ENCODE data around the gene JUP.
A peak's percentile ranks its signal among the peaks of the same experiment; 100 is the strongest.
"Not testable (repeated sequence)": the region's sequence is repeated elsewhere in the genome, so short reads cannot be mapped to it uniquely, and the experiment has no call there.

Gene JUP

GRCh38 chr17:41786227-41787020 is at the start of gene JUP:
JUP (minus strand) TSS chr17:41786711; CDS start chr17:41771854, 14,857 bp downstream.
- Mint-ChIP-seq H3K27ac (peak within 1 kb of the TSS; percentile 91 to 95 (median 95)), H3K9me3 (no peaks in the 10 kb centered on the region), H3K27me3 (ENCODE audit: low read depth) (peaks cover 4% of the 10 kb centered on the region), H3K4me1 (peaks cover 45% of the 10 kb centered on the region), H3K4me3 (peak within 1 kb of the TSS; percentile 85 to 97 (median 94)), H3K36me3 (ENCODE audit: low read depth) (peaks cover 9% of the 10 kb centered on the region)
- peak; percentile 73 to 97 (median 82) for TF ChIP-seq CTCF (IDR thresholded peaks at IDR 0.05; ENCODE audit: unreplicated experiment in 3 of 3)

- no peak for TF ChIP-seq CTCF (IDR thresholded peaks at IDR 0.05; ENCODE audit: unreplicated experiment in 3 of 3)
- H3K4me1 Mint-ChIP-seq: peaks cover 12% of the 10 kb centered on the region
- H3K9me3 Mint-ChIP-seq: no peaks in the 10 kb centered on the region
- peaks cover 25% of the 10 kb centered on the region for H3K36me3 Mint-ChIP-seq (ENCODE audit: low read depth)
- H3K4me3 Mint-ChIP-seq: peak within 1 kb of the TSS; percentile 91 to 93 (median 91)
- no peaks in the 10 kb centered on the region for H3K27me3 Mint-ChIP-seq (ENCODE audit: low read depth)
- peak within 1 kb of the TSS in 2 of 3 experiments; percentile 41 to 76 for H3K27ac Mint-ChIP-seq
Measured at GRCh38 chr17:41835800-41836549, 49.5 kb upstream of the JUP start, which contains the start of gene NT5C3B. NT5C3B (minus strand) TSS chr17:41836232; CDS start chr17:41836193, 39 bp downstream.

GRCh38 chr17:41835214-41835799 is 48.8 kb upstream of the JUP start:
- Mint-ChIP-seq H3K4me1 (peaks cover 12% of the 10 kb centered on the region), H3K27me3 (ENCODE audit: low read depth) (no peaks in the 10 kb centered on the region), H3K4me3 (peak overlapping the region; percentile 91 to 93 (median 91)), H3K27ac (peak overlapping the region in 2 of 3 experiments; percentile 41 to 76), H3K9me3 (no peaks in the 10 kb centered on the region), H3K36me3 (ENCODE audit: low read depth) (peaks cover 31% of the 10 kb centered on the region)
- TF ChIP-seq CTCF (IDR thresholded peaks at IDR 0.05; ENCODE audit: unreplicated experiment in 3 of 3): no peak

GRCh38 chr17:41829961-41830360 is 43.5 kb upstream of the JUP start:
- not testable (repeated sequence) for H3K4me1 Mint-ChIP-seq; H3K4me3 Mint-ChIP-seq; H3K27me3 Mint-ChIP-seq (ENCODE audit: low read depth); H3K9me3 Mint-ChIP-seq; H3K27ac Mint-ChIP-seq
- peaks cover 57% of the 10 kb centered on the region for H3K36me3 Mint-ChIP-seq (ENCODE audit: low read depth)

GRCh38 chr17:41825175-41825845 is 38.8 kb upstream of the JUP start:
- Mint-ChIP-seq H3K4me1 (no peaks in the 10 kb centered on the region), H3K36me3 (ENCODE audit: low read depth) (peaks cover 39% of the 10 kb centered on the region), H3K27me3 (ENCODE audit: low read depth) (no peaks in the 10 kb centered on the region), H3K9me3 (no peaks in the 10 kb centered on the region), H3K4me3 (no peak overlapping the region), H3K27ac (no peak overlapping the region)
- no peak for TF ChIP-seq CTCF (IDR thresholded peaks at IDR 0.05; ENCODE audit: unreplicated experiment in 3 of 3)

GRCh38 chr17:41824086-41824485 is 37.6 kb upstream of the JUP start:
- no peak overlapping the region for H3K4me3 Mint-ChIP-seq
- no peak overlapping the region for H3K27ac Mint-ChIP-seq
- no peak for TF ChIP-seq CTCF (IDR thresholded peaks at IDR 0.05; ENCODE audit: unreplicated experiment in 3 of 3)
- H3K27me3 Mint-ChIP-seq (ENCODE audit: low read depth): no peaks in the 10 kb centered on the region
- no peaks in the 10 kb centered on the region for H3K9me3 Mint-ChIP-seq
- H3K4me1 Mint-ChIP-seq: no peaks in the 10 kb centered on the region
- peaks cover 33% of the 10 kb centered on the region for H3K36me3 Mint-ChIP-seq (ENCODE audit: low read depth)

Data from nephron (organoid).